GM23338 (cell line): ENCODE data around the gene LMOD3. TPM values are rescaled to one million over a fixed set of nuclear protein-coding genes. Genes with fewer than 3 reads are reported as not detected.

Experiments
- ATAC-seq: fragments of 200-7000 bp; cut with Tn5 transposase; 3 replicates; pipeline ENCODE4 v1.9.1; 2020
- DNase-seq: peaks from one replicate; pipeline ENCODE4 v3.0.0-alpha.2; 2015; ENCODE audit warnings: low spot score
- H2AFZ ChIP-seq: fragments of 200-600 bp; sonication (generic); 2 replicates; pipeline ENCODE4 v1.8.0; 2016; ENCODE audit warnings: antibody characterized with exemption, mild to moderate bottlenecking, moderate library complexity
- H3F3A ChIP-seq: fragments of 200-600 bp; sonication (generic); replicated peaks from 2 replicates; pipeline ENCODE4 v1.8.0; 2017; ENCODE audit warnings: antibody characterized with exemption, mixed run types, low read depth
- H3K27ac ChIP-seq: fragments of 200-600 bp; sonication (generic); 2 replicates; pipeline ENCODE4 v1.6.1; 2016; ENCODE audit warnings: low read depth
- H3K27me3 ChIP-seq: fragments of 200-600 bp; sonication (generic); 2 replicates; pipeline ENCODE4 v1.8.0; 2016; ENCODE audit warnings: mild to moderate bottlenecking, mixed run types, moderate library complexity; ENCODE audit not compliant: insufficient read depth
- H3K36me3 ChIP-seq: fragments of 200-600 bp; sonication (generic); 2 replicates; pipeline ENCODE4 v1.8.0; 2016; ENCODE audit warnings: mild to moderate bottlenecking; ENCODE audit not compliant: insufficient read depth
- H3K4me1 ChIP-seq: fragments of 200-600 bp; sonication (generic); 2 replicates; pipeline ENCODE4 v1.8.0; 2016; ENCODE audit warnings: mild to moderate bottlenecking, moderate library complexity; ENCODE audit not compliant: insufficient read depth
- H3K4me2 ChIP-seq: fragments of 200-600 bp; sonication (generic); 2 replicates; pipeline ENCODE4 v1.7.1; 2017; ENCODE audit warnings: mixed run types
- H3K4me3 ChIP-seq: fragments of 200-600 bp; sonication (generic); 2 replicates; pipeline ENCODE4 v1.6.1; 2016; ENCODE audit warnings: mixed run types
- H3K79me2 ChIP-seq: fragments of 200-600 bp; sonication (generic); replicated peaks from 2 replicates; pipeline ENCODE4 v1.8.0; 2017; ENCODE audit warnings: mild to moderate bottlenecking; ENCODE audit not compliant: insufficient read depth
- H3K9me2 ChIP-seq: fragments of 200-600 bp; sonication (generic); 2 replicates; pipeline ENCODE4 v1.8.0; 2017; ENCODE audit not compliant: insufficient read depth
- H4K20me1 ChIP-seq: fragments of 200-600 bp; sonication (generic); replicated peaks from 2 replicates; pipeline ENCODE4 v1.8.0; 2017; ENCODE audit warnings: mild to moderate bottlenecking; ENCODE audit not compliant: insufficient read depth
- H3K27ac Mint-ChIP-seq: 2 replicates; pipeline ENCODE4 v1.8.0; 2020; ENCODE audit warnings: inconsistent platforms, mild to moderate bottlenecking, moderate library complexity, mixed read lengths
- H3K27me3 Mint-ChIP-seq: 3 replicates; pipeline ENCODE4 v1.8.0; 2022; ENCODE audit warnings: low read depth, mild to moderate bottlenecking, moderate library complexity, mixed read lengths, inconsistent platforms; ENCODE audit not compliant: insufficient read depth, poor library complexity
- H3K36me3 Mint-ChIP-seq: 3 replicates; pipeline ENCODE4 v1.8.0; 2021; ENCODE audit warnings: low read depth, mild to moderate bottlenecking, inconsistent platforms, moderate library complexity, mixed read lengths
- H3K4me1 Mint-ChIP-seq: 3 replicates; pipeline ENCODE4 v1.8.0; 2020; ENCODE audit warnings: mild to moderate bottlenecking, inconsistent platforms, mixed read lengths
- H3K4me3 Mint-ChIP-seq: 3 replicates; pipeline ENCODE4 v1.8.0; 2021; ENCODE audit warnings: moderate library complexity, mild to moderate bottlenecking, inconsistent platforms, mixed read lengths
- H3K9me3 Mint-ChIP-seq: 3 replicates; pipeline ENCODE4 v1.8.0; 2020; ENCODE audit warnings: moderate library complexity, mild to moderate bottlenecking, inconsistent platforms, mixed read lengths
- CREB1 ChIP-seq: fragments of 250-450 bp; sonication (Bioruptor Pico); IDR thresholded peaks from 2 replicates; pipeline ENCODE4 v1.5.0; 2020; ENCODE audit warnings: low read depth, mild to moderate bottlenecking, moderate library complexity
- CTCF ChIP-seq, 2 experiments: fragments of 200-600 bp in 1 of 2; sonication (generic) in 1 of 2; conservative IDR thresholded peaks; 2 replicates each; pipeline versions ENCODE4 v1.5.1 to v1.6.1; 2016 to 2017; ENCODE audit warnings: antibody characterized with exemption in 2 of 2, low read depth in 2 of 2, mild to moderate bottlenecking in 2 of 2, moderate library complexity in 1 of 2
- ETS1 ChIP-seq: IDR thresholded peaks from 2 replicates; pipeline ENCODE4 v1.6.1; 2016; ENCODE audit warnings: antibody characterized with exemption
- EZH2 ChIP-seq: fragments of 200-600 bp; sonication (generic); IDR thresholded peaks from one replicate; pipeline ENCODE4 v1.8.0; 2017; ENCODE audit warnings: antibody characterized with exemption, mild to moderate bottlenecking, low read depth; ENCODE audit not compliant: unreplicated experiment
- EZH2phosphoT487 ChIP-seq: fragments of 200-600 bp; sonication (generic); IDR thresholded peaks from one replicate; pipeline ENCODE4 v1.8.1; 2018; ENCODE audit warnings: antibody characterized with exemption; ENCODE audit not compliant: unreplicated experiment
- JUNB ChIP-seq: IDR thresholded peaks from one replicate; pipeline ENCODE4 v1.6.1; 2016; ENCODE audit warnings: antibody characterized with exemption; ENCODE audit not compliant: unreplicated experiment
- NANOG ChIP-seq: IDR thresholded peaks from 2 replicates; pipeline ENCODE4 v1.6.1; 2016; ENCODE audit warnings: antibody characterized with exemption, borderline replicate concordance
- POLR2AphosphoS5 ChIP-seq: IDR thresholded peaks from 2 replicates; pipeline ENCODE4 v1.6.1; 2016; ENCODE audit warnings: antibody characterized with exemption, low read depth
- REST ChIP-seq: IDR thresholded peaks from one replicate; pipeline ENCODE4 v1.6.1; 2018; ENCODE audit warnings: antibody characterized with exemption; ENCODE audit not compliant: unreplicated experiment
- STAT1 ChIP-seq: IDR thresholded peaks from one replicate; pipeline ENCODE4 v1.6.1; 2016; ENCODE audit warnings: antibody characterized with exemption; ENCODE audit not compliant: unreplicated experiment
- ZNF114 ChIP-seq: fragments of 250-450 bp; sonication (Bioruptor Pico); IDR thresholded peaks from 2 replicates; pipeline ENCODE4 v1.5.0; 2020; ENCODE audit warnings: mild to moderate bottlenecking, moderate library complexity
- ZNF331 ChIP-seq: fragments of 250-450 bp; sonication (Bioruptor Pico); IDR thresholded peaks from 2 replicates; pipeline ENCODE4 v1.5.0; 2020; ENCODE audit warnings: low read depth, mild to moderate bottlenecking, moderate library complexity
- ZNF462 ChIP-seq: fragments of 250-450 bp; sonication (Bioruptor Pico); IDR thresholded peaks from 2 replicates; pipeline ENCODE4 v1.5.0; 2020; ENCODE audit warnings: mild to moderate bottlenecking, moderate library complexity
- polyA plus RNA-seq: library from polyadenylated mRNA; unstranded; fragments of >200 nt; fragmentation: Nextera tagmentation; extraction: Ambion mirVana; gene quantifications from 2 replicates; pipeline ENCODE4 v1.2.1, GENCODE V29; 2016
- total RNA-seq: library from RNA; depleted of rRNA; stranded (reverse); fragments of >200 nt; shearing (Covaris generic); gene quantifications from 2 replicates; pipeline ENCODE4 v1.2.3, GENCODE V29; 2014

LMOD3 gene
- total and polyA plus RNA-seq, 2 experiments from 2014 or later = 0.06 TPM; not detected in 1

- Mint-ChIP-seq H3K27ac (no peak overlapping the region), H3K4me1 (peaks cover 6% of the 10 kb centered on the region)
- H2AFZ ChIP-seq = no peak overlapping the region
Measured at GRCh38 chr3:69107841-69108240, 14.6 kb downstream of the LMOD3 start.

More at GRCh38 chr3:69107841-69108240, 14.6 kb downstream of the LMOD3 start:
- H3K27ac ChIP-seq = no peak overlapping the region
- ATAC-seq = no peak
- H3K4me3 ChIP-seq = no peak overlapping the region
- H3K9me2 ChIP-seq = no peaks in the 10 kb centered on the region
- no peaks in the 10 kb centered on the region; the same call in 1 of the 2 replicates for H3K4me1 ChIP-seq
- no peak for DNase-seq
- 0 out of 2 replicates have a peak, but pooled peaks cover 5% of the 10 kb centered on the region for H3K36me3 ChIP-seq
- H3K27me3 ChIP-seq = no peaks in the 10 kb centered on the region
- no peaks in the 10 kb centered on the region for H3F3A ChIP-seq
- no peaks in the 10 kb centered on the region for H4K20me1 ChIP-seq
- TF ChIP-seq ZNF462 (CRISPR knock-in tag) (no peak), POLR2AphosphoS5 (no peak), CREB1 (CRISPR knock-in tag) (no peak), ZNF114 (no peak), EZH2 (no peak), REST (no peak), NANOG (no peak), EZH2phosphoT487 (no peak), ETS1 (no peak), STAT1 (no peak), CTCF (conservative IDR thresholded peaks at IDR 0.05; ENCODE audit: low read depth in 2 of 2) (no peak), ZNF331 (CRISPR knock-in tag) (no peak), JUNB (no peak)
- H3K4me2 ChIP-seq = no peak overlapping the region
- H3K36me3 Mint-ChIP-seq = no peaks in the 10 kb centered on the region; the same call in 2 of the 3 replicates
- H3K9me3 Mint-ChIP-seq = no peaks in the 10 kb centered on the region
- H3K79me2 ChIP-seq = no peaks in the 10 kb centered on the region
- H3K27me3 Mint-ChIP-seq = no peaks in the 10 kb centered on the region
- no peak overlapping the region for H3K4me3 Mint-ChIP-seq
